NCI-H526 treated with DMSO at 0.1 percent for 48 hours (cell line): Measurements from ENCODE around the gene ACKR1.

ENCODE experiments used
- DNase-seq: peaks from one replicate; lab custom pipeline; 2025; lab: John Stamatoyannopoulos, UW

Gene ACKR1

GRCh38 chr1:159204161-159205141, at the start of gene ACKR1:
ACKR1 (plus strand) TSS chr1:159204875; CDS start chr1:159204960, 85 bp downstream.
- DNase-seq, result no peak

DNA sequence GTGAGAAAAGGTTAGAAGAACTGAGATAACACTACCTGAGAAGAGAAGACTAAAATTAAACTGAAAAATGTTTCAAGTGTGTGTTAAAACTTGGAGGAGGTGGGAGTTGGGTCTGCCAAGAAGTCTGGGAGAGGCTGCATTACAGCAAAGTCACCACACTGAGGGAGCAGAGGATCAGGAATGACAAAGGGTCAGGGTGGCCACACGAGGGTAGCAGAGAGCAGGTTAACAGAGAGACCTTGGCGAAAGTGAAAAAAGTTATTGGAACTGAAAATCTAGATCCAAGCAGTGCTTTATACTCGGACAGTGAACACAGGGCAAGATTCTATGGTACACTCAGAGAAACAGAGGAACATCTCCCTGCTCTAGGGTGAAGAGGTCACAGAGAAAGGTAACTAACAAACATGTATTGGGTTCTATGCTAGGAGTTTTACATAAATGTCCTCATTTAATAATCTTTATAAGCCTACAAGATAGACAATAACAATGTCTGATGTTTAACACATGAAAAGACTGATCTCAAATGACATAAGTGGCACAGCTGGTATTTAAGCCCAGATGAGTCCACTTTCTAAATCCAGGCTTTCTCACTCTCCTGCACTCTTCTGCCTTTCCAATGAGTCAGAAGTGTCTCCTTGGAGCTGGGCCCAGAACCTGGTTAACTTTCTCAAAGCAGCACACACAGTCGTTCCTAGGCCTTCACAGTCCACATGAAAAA, 43.5 kb upstream of the ACKR1 start:
- DNase-seq, result peak; percentile 78

DNA sequence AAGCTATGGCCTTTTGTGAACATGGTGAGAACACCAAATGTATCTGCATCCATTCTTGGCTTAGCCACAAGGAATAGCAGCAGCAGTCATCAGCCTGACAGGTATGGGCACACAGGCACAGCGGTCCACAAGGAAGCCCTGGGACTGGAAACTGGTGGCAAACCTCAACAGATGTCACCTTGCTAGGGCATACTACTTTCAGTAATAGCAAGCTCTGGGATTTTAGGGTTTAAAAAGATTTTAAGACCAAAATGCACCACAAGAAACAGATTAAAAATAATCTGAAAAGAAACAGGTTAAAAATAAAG, 43.0 kb upstream of the ACKR1 start:
- DNase-seq, result no peak

- no peak for DNase-seq
These were observed 42.0 kb upstream of the ACKR1 start for GRCh38 chr1:159162516-159163265.

- DNase-seq, result no peak
These were observed 41.0 kb upstream of the ACKR1 start for GRCh38 chr1:159163614-159164228.

GRCh38 chr1:159168043-159168442, 36.6 kb upstream of the ACKR1 start:
- no peak for DNase-seq

- DNase-seq, result no peak
These were observed 34.0 kb upstream of the ACKR1 start for GRCh38 chr1:159170639-159171038.

DNA sequence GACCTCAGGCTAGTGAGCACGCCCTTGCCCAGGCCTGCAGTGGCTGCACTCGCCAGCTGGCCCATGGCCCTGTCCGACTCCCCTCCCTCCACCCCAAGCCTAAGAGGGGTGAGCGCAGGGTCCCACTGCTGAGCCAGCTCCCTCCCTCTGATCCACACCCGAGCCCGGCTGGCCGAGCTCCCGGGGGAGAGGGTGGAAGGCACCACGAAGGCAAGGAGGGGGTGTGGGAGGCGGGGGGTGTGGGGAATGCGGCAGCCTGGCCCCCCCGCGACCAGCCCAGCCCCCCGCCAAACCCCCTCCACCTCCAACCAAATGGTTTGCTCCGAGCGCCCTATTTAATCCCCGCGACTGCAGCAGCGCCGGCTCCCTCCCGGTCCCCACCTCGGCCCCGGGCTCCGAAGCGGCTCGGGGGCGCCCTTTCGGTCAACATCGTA, 33.4 kb upstream of the ACKR1 start, which contains the start of gene CADM3:
TSS of gene CADM3 (plus strand) at position 362 of the 434 bp plus-strand sequence. CDS start 151 bp downstream, outside the sequence.
- DNase-seq, result peak; percentile 77

GRCh38 chr1:159171688-159172501, 32.8 kb upstream of the ACKR1 start:
- peak; percentile 88 for DNase-seq

- no peak for DNase-seq
These were observed 31.9 kb upstream of the ACKR1 start for GRCh38 chr1:159172614-159173291.

GRCh38 chr1:159173320-159173719, 31.4 kb upstream of the ACKR1 start:
- DNase-seq, result no peak

DNA sequence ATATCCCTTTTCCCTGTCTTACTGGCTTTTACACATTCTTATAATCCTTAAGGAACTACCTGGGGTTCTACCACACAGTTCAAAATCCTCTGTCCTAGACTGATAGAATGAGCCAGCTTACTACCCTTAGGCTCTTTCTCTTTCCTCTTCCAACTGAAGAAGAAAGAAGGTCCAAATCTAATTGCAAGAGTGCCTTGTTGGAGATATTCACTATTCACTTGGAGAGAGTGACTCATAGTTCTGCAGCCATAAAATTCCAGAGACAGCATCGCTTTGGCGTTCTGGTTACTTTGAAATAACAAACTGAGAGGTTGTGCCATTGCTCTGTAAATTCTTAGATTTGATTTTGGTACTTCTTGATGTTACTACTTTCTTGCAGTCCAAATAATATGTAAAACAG, 29.1 kb upstream of the ACKR1 start:
- DNase-seq, result no peak

DNA sequence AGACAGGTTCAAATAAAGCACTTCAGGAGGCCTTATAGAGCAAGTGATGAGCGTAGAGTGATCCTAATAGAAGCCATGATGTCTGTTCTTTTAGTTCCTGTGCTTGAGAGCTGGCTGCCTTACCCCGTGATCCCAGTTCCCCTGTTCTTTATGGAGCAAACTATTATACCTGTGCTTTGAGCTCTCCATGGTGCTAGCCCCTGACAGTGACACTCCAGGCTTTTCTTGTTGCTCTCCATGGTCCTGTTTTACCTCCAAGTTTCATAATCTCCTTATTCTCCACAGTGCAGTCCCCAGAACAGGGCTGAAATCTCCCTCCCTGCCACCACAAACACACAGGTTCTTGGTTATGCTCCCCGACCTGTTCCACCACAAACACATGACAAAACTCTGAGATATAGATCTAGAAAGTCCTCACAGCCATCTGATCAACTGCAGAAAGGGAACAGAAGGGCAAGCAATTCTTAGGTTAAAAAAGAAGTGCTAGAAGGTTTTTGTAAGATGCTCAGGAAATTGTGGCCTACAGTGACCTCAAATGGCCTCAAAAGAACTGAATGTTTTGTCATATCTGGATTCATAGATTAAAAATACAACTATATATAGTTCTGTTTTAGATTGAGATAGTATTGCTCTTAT, 27.3 kb upstream of the ACKR1 start:
- no peak for DNase-seq

GRCh38 chr1:159179906-159180305, 24.8 kb upstream of the ACKR1 start:
- no peak for DNase-seq

GRCh38 chr1:159180516-159180915, 24.2 kb upstream of the ACKR1 start:
- no peak for DNase-seq

- no peak for DNase-seq
These were observed 23.2 kb upstream of the ACKR1 start for GRCh38 chr1:159181328-159182024.

GRCh38 chr1:159184201-159184600, 20.5 kb upstream of the ACKR1 start:
- no peak for DNase-seq

GRCh38 chr1:159185121-159185520, 19.6 kb upstream of the ACKR1 start:
- no peak for DNase-seq

DNA sequence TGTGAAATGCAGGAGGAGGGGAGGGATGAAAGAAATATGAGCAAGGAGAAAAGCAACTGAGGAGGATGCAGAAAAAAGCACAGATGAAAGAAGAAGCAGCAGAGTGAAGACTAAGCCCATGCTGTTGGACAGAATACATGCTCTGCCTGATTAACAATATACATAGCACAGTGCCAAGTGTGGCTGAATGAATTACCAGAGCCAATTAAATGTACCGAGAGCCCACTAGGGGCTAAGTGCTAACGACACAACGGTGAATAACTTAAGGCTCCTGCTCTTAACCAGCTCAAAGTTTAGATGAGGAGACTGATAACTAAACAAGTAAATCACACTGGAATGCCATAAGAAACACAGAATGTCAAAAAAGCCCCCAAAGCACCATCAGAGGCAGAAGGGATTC, 17.6 kb upstream of the ACKR1 start:
- DNase-seq, result peak; percentile 22
